ENCODE measurements around the gene PPP1R1C. TPM values are rescaled to one million over a fixed set of nuclear protein-coding genes. Genes with fewer than 3 reads are reported as not detected.

The PPP1R1C gene
- total and polyA plus RNA-seq, 4 donors: 5.4 to 21.7 (median 11.3) TPM

- Histone ChIP-seq H3K4me1 (ENCODE audit: control insufficient read depth in 4 of 4, insufficient read depth in 4 of 4, low read length in 3 of 4) (no peaks in the 10 kb centered on the region), H3K9ac (ENCODE audit: low read depth in 1 of 2, low read length in 2 of 2) (no peak overlapping the region), H3K4me3 (ENCODE audit: low read depth in 1 of 3, low read length in 3 of 3) (no peak overlapping the region), H3K36me3 (ENCODE audit: control insufficient read depth in 4 of 4, insufficient read depth in 3 of 4, low read depth in 1 of 4, low read length in 3 of 4) (no peaks in the 10 kb centered on the region), H3K27ac (ENCODE audit: low read depth in 1 of 2, low read length in 2 of 2) (no peak overlapping the region), H3K9me3 (ENCODE audit: control insufficient read depth in 4 of 4, low read length in 3 of 4) (no peaks in the 10 kb centered on the region), H3K27me3 (ENCODE audit: control insufficient read depth in 4 of 4, insufficient read depth in 4 of 4, low read length in 3 of 4) (no peaks in the 10 kb centered on the region)
- no peak for DNase-seq (ENCODE audit: low spot score)
- WGBS: 81% methylated on average over 2 of the region's 2 CpGs
- TF ChIP-seq NR2F2 (IDR thresholded peaks at IDR 0.05) (no peak), RXRA (IDR thresholded peaks at IDR 0.05) (no peak), MAX (IDR thresholded peaks at IDR 0.05) (no peak), ATF3 (IDR thresholded peaks at IDR 0.05) (no peak), TAF1 (conservative IDR thresholded peaks at IDR 0.05) (no peak), RAD21 (IDR thresholded peaks at IDR 0.05) (no peak), EGR1 (IDR thresholded peaks at IDR 0.05; ENCODE audit: low read depth in 2 of 2) (no peak), GABPA (IDR thresholded peaks at IDR 0.05 in 1 of 2, conservative IDR thresholded peaks at IDR 0.05 in 1 of 2) (no peak), SP1 (IDR thresholded peaks at IDR 0.05) (no peak), HNF4A (conservative IDR thresholded peaks at IDR 0.05) (no peak), REST (IDR thresholded peaks at IDR 0.05) (no peak), JUND (IDR thresholded peaks at IDR 0.05) (no peak), ZBTB33 (IDR thresholded peaks at IDR 0.05) (no peak), CTCF (IDR thresholded peaks at IDR 0.05; ENCODE audit: low read depth, low read length, missing input control) (no peak), YY1 (IDR thresholded peaks at IDR 0.05) (no peak)
These were observed 181.2 kb downstream of the PPP1R1C start for GRCh38 chr2:182166841-182167240.

Small RNAs within 50 kb of the gene (small RNA-seq; reads per million reads assigned to genes)
- gene RNA5SP113: not detected

Other genes starting within 250 kb of the PPP1R1C start
- gene ITPRID2, start 94.1 kb upstream of the PPP1R1C start, total RNA-seq: 100 to 1,000 TPM in 1 of 2 donors, 10 to 100 TPM in 1; 65.3 to 145 TPM
- 10 to 100 TPM; 31.2 to 44.9 TPM for gene ITPRID2, start 94.1 kb upstream of the PPP1R1C start, polyA plus RNA-seq

All from liver (tissue), 10 donors.